K562 (cell line): ENCODE results near the gene CENPT. TPM values are rescaled to one million over a fixed set of nuclear protein-coding genes. Genes with fewer than 3 reads are reported as not detected.

Experiments used
- ATAC-seq: fragments of 200-7000 bp; cut with Tn5 transposase; 3 replicates; pipeline ENCODE4 v1.9.1; 2020; ENCODE audit warnings: moderate library complexity
- BruUV-seq: library from RNA; stranded (reverse); fragments of 400-500 nt; replicated peaks from 2 replicates; lab custom pipeline; 2021; lab: Mats Ljungman, UMichigan
- CTCF ChIA-PET: fragments of 300-600 bp; formaldehyde crosslinking; extraction: SDS; loops from one replicate; lab custom pipeline; 2021; ENCODE audit warnings: low intra/inter-chr PET ratio; lab: Yijun Ruan, JAX
- POLR2A ChIA-PET: fragments of 300-600, 350-650 bp; sonication (Branson Sonifier 250); formaldehyde crosslinking; extraction: SDS; loops from one replicate; lab custom pipeline; 2021; ENCODE audit warnings: antibody characterized with exemption, inconsistent platforms; lab: Yijun Ruan, JAX
- DNase-seq, 4 experiments: peaks; one replicate each; pipeline versions ENCODE4 v3.0.0 to v3.0.0-alpha.2; 2011 to 2018; ENCODE audit warnings: low spot score in 3 of 4, mixed read lengths in 3 of 4; ENCODE audit errors: extremely low read depth in 1 of 4
- FAIRE-seq: peaks from 2 replicates; lab custom pipeline; 2011; peaks lifted over from hg19 to GRCh38; lab: Jason Lieb, UNC
- H2AFZ ChIP-seq: 2 replicates; pipeline ENCODE4 v1.6.0; 2011; ENCODE audit warnings: low read depth, low read length, control low read depth, inconsistent platforms
- H3K27ac ChIP-seq: fragments of 200-600 bp; 3 replicates; pipeline ENCODE4 v1.8.0; 2011; ENCODE audit warnings: low read depth, mild to moderate bottlenecking, control low read depth, inconsistent platforms, low read length, moderate library complexity, mixed read lengths; ENCODE audit errors: extremely low read depth
- H3K27me3 ChIP-seq, 2 experiments: fragments of 300-600 bp in 1 of 2; 2 replicates in 1 of 2; 3 replicates in 1 of 2; pipeline versions ENCODE4 v1.6.0 to v1.8.0; 2011; ENCODE audit warnings: inconsistent platforms in 2 of 2, low read length in 2 of 2, mild to moderate bottlenecking in 1 of 2, mixed read lengths in 1 of 2, moderate library complexity in 1 of 2; ENCODE audit not compliant: control insufficient read depth in 2 of 2, insufficient read depth in 2 of 2
- H3K36me3 ChIP-seq: fragments of 300-600 bp; 3 replicates; pipeline ENCODE4 v1.8.0; 2011; ENCODE audit warnings: mild to moderate bottlenecking, low read length, inconsistent platforms; ENCODE audit not compliant: control insufficient read depth, insufficient read depth
- H3K4me1 ChIP-seq, 2 experiments: fragments of 200-600 bp in 1 of 2; replicated peaks in 1 of 2; 2 replicates in 1 of 2; 3 replicates in 1 of 2; pipeline versions ENCODE4 v1.5.1 to v1.8.0; 2011; ENCODE audit warnings: inconsistent platforms in 2 of 2, low read length in 2 of 2, mild to moderate bottlenecking in 1 of 2, mixed read lengths in 1 of 2, moderate library complexity in 1 of 2; ENCODE audit not compliant: control insufficient read depth in 2 of 2, insufficient read depth in 2 of 2
- H3K4me2 ChIP-seq: 2 replicates; pipeline ENCODE4 v1.6.1; 2011; ENCODE audit warnings: low read length, control low read depth, inconsistent platforms, mixed read lengths; ENCODE audit not compliant: insufficient read depth
- H3K4me3 ChIP-seq: fragments of 200-600 bp; sonication (generic), shearing (Covaris generic); 2 replicates; pipeline ENCODE4 v1.5.1; 2016; ENCODE audit warnings: control low read depth, inconsistent platforms
- H3K79me2 ChIP-seq: fragments of 200-600 bp; 3 replicates; pipeline ENCODE4 v1.8.0; 2011; ENCODE audit warnings: low read length, inconsistent platforms; ENCODE audit not compliant: control insufficient read depth, insufficient read depth
- H3K9ac ChIP-seq, 2 experiments: 2 replicates each; pipeline versions ENCODE4 v1.6.0 to v1.6.1; 2011; ENCODE audit warnings: low read depth in 2 of 2, low read length in 2 of 2, control low read depth in 1 of 2, inconsistent platforms in 1 of 2, mild to moderate bottlenecking in 1 of 2, mixed read lengths in 1 of 2; ENCODE audit not compliant: insufficient read depth in 1 of 2
- H3K9me1 ChIP-seq: one replicate; pipeline ENCODE4 v1.6.0; 2011; ENCODE audit warnings: inconsistent platforms, mild to moderate bottlenecking, low read length, moderate library complexity; ENCODE audit not compliant: control insufficient read depth, insufficient read depth
- H3K9me3 ChIP-seq: replicated peaks from 2 replicates; pipeline ENCODE4 v1.5.1; 2011; ENCODE audit warnings: low read depth, low read length, inconsistent platforms; ENCODE audit not compliant: control insufficient read depth, insufficient read depth
- H4K20me1 ChIP-seq: replicated peaks from 2 replicates; pipeline ENCODE4 v1.6.1; 2011; ENCODE audit warnings: low read length, inconsistent platforms, mixed read lengths; ENCODE audit not compliant: control insufficient read depth, insufficient read depth
- CREBBP ChIP-seq: IDR thresholded peaks from one replicate; pipeline ENCODE4 v1.6.1; 2012; ENCODE audit warnings: low read depth, mild to moderate bottlenecking, control low read depth, inconsistent platforms, low read length
- HNRNPL ChIP-seq: fragments of 200-400 bp; formaldehyde crosslinking; IDR thresholded peaks from 2 replicates; pipeline ENCODE4 v1.6.1; 2017; ENCODE audit warnings: low read depth, mild to moderate bottlenecking, low read length
- KLF13 ChIP-seq: fragments of 450-650 bp; IDR thresholded peaks from 2 replicates; pipeline ENCODE4 v1.6.1; 2016; ENCODE audit warnings: missing genetic modification characterization, low read depth, mild to moderate bottlenecking, missing compliant biosample characterization, moderate library complexity, borderline replicate concordance
- LEF1 ChIP-seq: fragments of 450-650 bp; IDR thresholded peaks from 2 replicates; pipeline ENCODE4 v1.6.1; 2016; ENCODE audit warnings: mild to moderate bottlenecking
- NBN ChIP-seq: fragments of 450-650 bp; IDR thresholded peaks from 2 replicates; pipeline ENCODE4 v1.6.1; 2016; ENCODE audit warnings: low read depth, mild to moderate bottlenecking
- OTX1 ChIP-seq: fragments of 450-650 bp; formaldehyde crosslinking; IDR thresholded peaks from 2 replicates; pipeline ENCODE4 v1.4.0; 2022; ENCODE audit warnings: mild to moderate bottlenecking
- PYGO2 ChIP-seq: fragments of 450-650 bp; IDR thresholded peaks from 2 replicates; pipeline ENCODE4 v1.6.1; 2016; ENCODE audit warnings: mild to moderate bottlenecking, missing genetic modification characterization, moderate library complexity, missing compliant biosample characterization
- RUNX1 ChIP-seq: sonication (generic); IDR thresholded peaks from 2 replicates; pipeline ENCODE4 v1.6.1; 2016; ENCODE audit warnings: antibody characterized with exemption, low read depth
- TEAD2 ChIP-seq: fragments of 450-650 bp; IDR thresholded peaks from 2 replicates; pipeline ENCODE4 v1.6.1; 2016; ENCODE audit warnings: missing genetic modification characterization, control low read depth, missing compliant biosample characterization
- ZNF24 ChIP-seq: fragments of 450-650 bp; IDR thresholded peaks from 2 replicates; pipeline ENCODE4 v1.6.1; 2016
- ZNF551 ChIP-seq: fragments of 250-450 bp; sonication (Bioruptor Pico); IDR thresholded peaks from 2 replicates; pipeline ENCODE4 v1.5.0; 2021; ENCODE audit warnings: mild to moderate bottlenecking, moderate library complexity
- ZNF830 ChIP-seq: fragments of 250-450 bp; sonication (Bioruptor Pico); IDR thresholded peaks from 2 replicates; pipeline ENCODE4 v1.5.0; 2021; ENCODE audit warnings: mild to moderate bottlenecking
- WGBS: fragments of 100-300 bp; shearing (Covaris generic); methylation state at CpG from one replicate; pipeline ENCODE4 v1.1.6; 2016; ENCODE audit warnings: low coverage, mixed read lengths; ENCODE audit not compliant: insufficient coverage; ENCODE audit errors: missing lambda C conversion rate; 5-methylcytosine and 5-hydroxymethylcytosine counted together
- in situ Hi-C: fragments of 300-500 bp; cut with MboI; formaldehyde crosslinking; loops from 4 replicates; pipeline ENCODE4 v1.15.0; 2018; ENCODE audit warnings: inconsistent platforms, mixed read lengths
- intact Hi-C: fragments of 100-400 bp; cut with micrococcal nuclease; formaldehyde crosslinking; loops from 2 replicates; pipeline ENCODE4 v1.14.2; 2022
- polyA plus RNA-seq, 8 experiments: library from polyadenylated mRNA; depleted of rRNA in 4 of 8; stranded (reverse) in 5 of 8; unstranded in 3 of 8; fragments of >200 nt; fragmentation: Nextera tagmentation in 2 of 8; fragmentation: Illumina TruSeq in 1 of 8; extraction: Ambion mirVana in 2 of 8; extraction: Trizol in 1 of 8; gene quantifications; 2 replicates each; pipeline versions ENCODE4 v1.2.1 to v1.2.3, GENCODE V29; 2011 to 2014; ENCODE audit warnings: inconsistent platforms in 1 of 8, missing spikeins in 1 of 8
- total RNA-seq, 7 experiments: library from RNA; depleted of rRNA in 6 of 7; stranded (reverse); fragments of >200 nt in 6 of 7; fragmentation: Illumina TruSeq in 2 of 7; extraction: Trizol in 2 of 7; gene quantifications; 2 replicates each; pipeline versions ENCODE4 v1.2.1 to v1.2.3, GENCODE V29; 2011 to 2021; ENCODE audit warnings: low replicate concordance in 1 of 7
- TF ChIP-seq, protein P1 (sequence below): fragments of 450-650 bp; IDR thresholded peaks from 2 replicates; pipeline ENCODE4 v1.6.1; 2016; ENCODE audit warnings: low read depth, mild to moderate bottlenecking, moderate library complexity
- TF ChIP-seq, protein P2 (sequence below), 2 experiments: IDR thresholded peaks; 2 replicates each; pipeline ENCODE4 v1.6.1; 2011; ENCODE audit warnings: borderline replicate concordance in 1 of 2, control low read depth in 1 of 2, low read depth in 1 of 2, low read length in 1 of 2, mild to moderate bottlenecking in 1 of 2, mixed read lengths in 1 of 2, moderate library complexity in 1 of 2; ENCODE audit not compliant: insufficient read depth in 1 of 2, insufficient read length in 1 of 2, poor library complexity in 1 of 2, severe bottlenecking in 1 of 2; ENCODE audit errors: extremely low read depth in 1 of 2

Gene CENPT
- total and polyA plus RNA-seq, 9 of the 15 experiments (the other 6 are each of a cell fraction or from before 2014, with no cell fraction given): 3.6 to 94.2 (median 44.1) TPM

GRCh38 chr16:67801241-67801640 lies 46.3 kb downstream of the CENPT start:
- Histone ChIP-seq H3K9ac (peak overlapping the region in 1 of 2 experiments; percentile 1; a peak in 1 of 4 replicates), H2AFZ (no peak overlapping the region), H3K9me3 (no peaks in the 10 kb centered on the region), H3K79me2 (peaks cover 64% of the 10 kb centered on the region), H3K4me2 (peak overlapping the region; percentile 18; the same call in 1 of the 2 replicates), H3K27ac (0 out of 3 replicates have a peak overlapping the region, but pooled peaks have one; percentile 49), H3K9me1 (no peaks in the 10 kb centered on the region), H3K4me3 (no peak overlapping the region), H3K27me3 (no peaks in the 10 kb centered on the region), H3K36me3 (peaks cover 58% of the 10 kb centered on the region; the same call in 2 of the 3 replicates), H3K4me1 (peaks cover 20 to 31% of the 10 kb centered on the region in 2 experiments)
- no peak for ATAC-seq
- ChIA-PET CTCF (no interaction called here), POLR2A (interaction anchor here (0.5 to 1.8 kb wide), 5 partner anchors 9 to 150 kb away, joined by 3 to 5 read pairs (median 3); partner anchors contain the start of gene NUTF2)
- no TSS peak for BruUV-seq
- intact Hi-C loops (no loop called here), in situ Hi-C loops (no loop called here)
- no peak for FAIRE-seq
- WGBS: 55% methylated on average over 1 of the region's 1 CpG
- no peak for TF ChIP-seq LEF1
- TF ChIP-seq TEAD2: 0 out of 2 replicates have a peak, but pooled peaks have one; percentile 13
- peak; percentile 69 for TF ChIP-seq ZNF24
- TF ChIP-seq, all 486 proteins: peak for 2
- peak in 2 of 4 experiments; percentile 8 to 11 for DNase-seq
- H4K20me1 ChIP-seq: 0 out of 2 replicates have a peak, but pooled peaks cover 9% of the 10 kb centered on the region

- POLR2A ChIA-PET: interaction anchor here (0.5 to 1.8 kb wide), 5 partner anchors 20 to 160 kb away, joined by 3 to 5 read pairs (median 3); partner anchors contain the start of gene NUTF2
- H3K27me3 ChIP-seq: no peaks in the 10 kb centered on the region
- peaks cover 56% of the 10 kb centered on the region for H3K79me2 ChIP-seq
- BruUV-seq: no TSS peak
- H3K4me2 ChIP-seq: peak overlapping the region; percentile 39; the same call in 1 of the 2 replicates
- H4K20me1 ChIP-seq: 0 out of 2 replicates have a peak, but pooled peaks cover 9% of the 10 kb centered on the region
- peak overlapping the region; percentile 49 for H3K27ac ChIP-seq
- in situ Hi-C loops (no loop called here), intact Hi-C loops (no loop called here)
- H3K9me1 ChIP-seq: no peaks in the 10 kb centered on the region
- no peak overlapping the region for H2AFZ ChIP-seq
- 52% methylated on average over 7 of the region's 7 CpGs for WGBS
- H3K9me3 ChIP-seq: no peaks in the 10 kb centered on the region
- H3K4me3 ChIP-seq: no peak overlapping the region
- peak in 3 of 4 experiments; percentile 35 to 64 (median 44) for DNase-seq
- ATAC-seq: peak; percentile 71
- peaks cover 20 to 28% of the 10 kb centered on the region in 2 experiments for H3K4me1 ChIP-seq
- CTCF ChIA-PET: no interaction called here
- H3K9ac ChIP-seq: peak overlapping the region in 1 of 2 experiments; percentile 85; a peak in 2 of 4 replicates
- H3K36me3 ChIP-seq: peaks cover 58% of the 10 kb centered on the region; the same call in 2 of the 3 replicates
- peak; percentile 66 for FAIRE-seq
- TF ChIP-seq, protein P1, sequence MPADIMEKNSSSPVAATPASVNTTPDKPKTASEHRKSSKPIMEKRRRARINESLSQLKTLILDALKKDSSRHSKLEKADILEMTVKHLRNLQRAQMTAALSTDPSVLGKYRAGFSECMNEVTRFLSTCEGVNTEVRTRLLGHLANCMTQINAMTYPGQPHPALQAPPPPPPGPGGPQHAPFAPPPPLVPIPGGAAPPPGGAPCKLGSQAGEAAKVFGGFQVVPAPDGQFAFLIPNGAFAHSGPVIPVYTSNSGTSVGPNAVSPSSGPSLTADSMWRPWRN: no peak
- no peak for TF ChIP-seq NBN
- no peak for TF ChIP-seq PYGO2 (tag)
- TF ChIP-seq CREBBP: no peak
- no peak for TF ChIP-seq OTX1 (CRISPR knock-in tag)
- TF ChIP-seq, protein P2, sequence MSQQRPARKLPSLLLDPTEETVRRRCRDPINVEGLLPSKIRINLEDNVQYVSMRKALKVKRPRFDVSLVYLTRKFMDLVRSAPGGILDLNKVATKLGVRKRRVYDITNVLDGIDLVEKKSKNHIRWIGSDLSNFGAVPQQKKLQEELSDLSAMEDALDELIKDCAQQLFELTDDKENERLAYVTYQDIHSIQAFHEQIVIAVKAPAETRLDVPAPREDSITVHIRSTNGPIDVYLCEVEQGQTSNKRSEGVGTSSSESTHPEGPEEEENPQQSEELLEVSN (IDR thresholded peaks at IDR 0.05; ENCODE audit: borderline replicate concordance in 1 of 2, extremely low read depth in 1 of 2, insufficient read depth in 1 of 2, insufficient read length in 1 of 2, low read depth in 1 of 2, low read length in 1 of 2, poor library complexity in 1 of 2, severe bottlenecking in 1 of 2): no peak
- no peak for TF ChIP-seq RUNX1
- no peak for TF ChIP-seq ZNF551 (CRISPR knock-in tag)
- TF ChIP-seq KLF13 (tag): no peak
- no peak for TF ChIP-seq ZNF830 (CRISPR knock-in tag)
- TF ChIP-seq HNRNPL: no peak
Measured at GRCh38 chr16:67800338-67800926, 47.1 kb downstream of the CENPT start.
